SK-N-SH treated with all-trans-retinoic acid at 6 μM for 48 hours (cell line): ENCODE results near the gene SERPINF2.
A peak's percentile ranks its signal among the peaks of the same experiment; 100 is the strongest.

Source experiments
- ATAC-seq: fragments of 200-7000 bp; cut with Tn5 transposase; 3 replicates; pipeline ENCODE4 v1.9.1; 2020; ENCODE audit warnings: mild to moderate bottlenecking, moderate library complexity
- ARNTL ChIP-seq: fragments of 450-650 bp; formaldehyde crosslinking; IDR thresholded peaks from 2 replicates; pipeline ENCODE4 v1.5.0; 2020; ENCODE audit warnings: low read depth, mild to moderate bottlenecking, moderate library complexity, borderline replicate concordance
- BACH2 ChIP-seq: fragments of 250-450 bp; sonication (Bioruptor Pico); IDR thresholded peaks from 2 replicates; pipeline ENCODE4 v1.9.0; 2021; ENCODE audit warnings: mild to moderate bottlenecking, borderline replicate concordance
- CSRNP3 ChIP-seq: fragments of 250-450 bp; sonication (Bioruptor Pico); IDR thresholded peaks from 2 replicates; pipeline ENCODE4 v1.5.1; 2021; ENCODE audit warnings: mild to moderate bottlenecking, moderate library complexity
- ESRRG ChIP-seq: fragments of 250-450 bp; sonication (Bioruptor Pico); IDR thresholded peaks from 2 replicates; pipeline ENCODE4 v1.6.1; 2021; ENCODE audit warnings: mild to moderate bottlenecking
- GLIS3 ChIP-seq: fragments of 250-450 bp; sonication (Bioruptor Pico); IDR thresholded peaks from 2 replicates; pipeline ENCODE4 v1.5.0; 2020; ENCODE audit warnings: mild to moderate bottlenecking, moderate library complexity
- ISL1 ChIP-seq: fragments of 250-450 bp; sonication (Bioruptor Pico); IDR thresholded peaks from 2 replicates; pipeline ENCODE4 v2.1.2; 2022; ENCODE audit warnings: mild to moderate bottlenecking, moderate library complexity
- OSR1 ChIP-seq: fragments of 250-450 bp; sonication (Bioruptor Pico); IDR thresholded peaks from 2 replicates; pipeline ENCODE4 v1.8.0; 2022; ENCODE audit warnings: moderate library complexity, mild to moderate bottlenecking, inconsistent platforms
- PATZ1 ChIP-seq: fragments of 250-450 bp; sonication (Bioruptor Pico); IDR thresholded peaks from 2 replicates; pipeline ENCODE4 v1.8.0; 2020; ENCODE audit warnings: mild to moderate bottlenecking, moderate library complexity, borderline replicate concordance
- POU6F1 ChIP-seq: fragments of 250-450 bp; sonication (Bioruptor Pico); IDR thresholded peaks from 2 replicates; pipeline ENCODE4 v1.8.0; 2021; ENCODE audit warnings: low read depth, mild to moderate bottlenecking, moderate library complexity, borderline replicate concordance
- PPARA ChIP-seq: fragments of 250-450 bp; sonication (Bioruptor Pico); IDR thresholded peaks from 2 replicates; pipeline ENCODE4 v1.5.0; 2020; ENCODE audit warnings: mild to moderate bottlenecking, borderline replicate concordance
- RARB ChIP-seq: fragments of 250-450 bp; sonication (Bioruptor Pico); IDR thresholded peaks from 2 replicates; pipeline ENCODE4 v1.8.0; 2021; ENCODE audit warnings: mild to moderate bottlenecking, moderate library complexity
- SNAI2 ChIP-seq: fragments of 250-450 bp; sonication (Bioruptor Pico); IDR thresholded peaks from 2 replicates; pipeline ENCODE4 v1.5.0; 2020; ENCODE audit warnings: mild to moderate bottlenecking, moderate library complexity
- TCF4 ChIP-seq: fragments of 250-450 bp; sonication (Bioruptor Pico); IDR thresholded peaks from 2 replicates; pipeline ENCODE4 v1.8.0; 2021; ENCODE audit warnings: mild to moderate bottlenecking, moderate library complexity, borderline replicate concordance
- TOX ChIP-seq: fragments of 250-450 bp; sonication (Bioruptor Pico); IDR thresholded peaks from 2 replicates; pipeline ENCODE4 v1.8.0; 2021; ENCODE audit warnings: mild to moderate bottlenecking, moderate library complexity, borderline replicate concordance
- TSHZ2 ChIP-seq: fragments of 250-450 bp; sonication (Bioruptor Pico); IDR thresholded peaks from 2 replicates; pipeline ENCODE4 v1.5.0; 2020; ENCODE audit warnings: mild to moderate bottlenecking, moderate library complexity
- ZFP30 ChIP-seq: fragments of 450-650 bp; formaldehyde crosslinking; IDR thresholded peaks from 2 replicates; pipeline ENCODE4 v1.5.0; 2022; ENCODE audit warnings: mild to moderate bottlenecking, moderate library complexity
- ZNF565 ChIP-seq: fragments of 450-650 bp; formaldehyde crosslinking; conservative IDR thresholded peaks from 2 replicates; pipeline ENCODE4 v1.5.0; 2020; ENCODE audit warnings: low read depth, mild to moderate bottlenecking, moderate library complexity
- ZNF70 ChIP-seq: fragments of 450-650 bp; formaldehyde crosslinking; IDR thresholded peaks from 2 replicates; pipeline ENCODE4 v1.5.0; 2020; ENCODE audit warnings: mild to moderate bottlenecking, moderate library complexity
- ZNF8 ChIP-seq: fragments of 450-650 bp; formaldehyde crosslinking; IDR thresholded peaks from 2 replicates; pipeline ENCODE4 v1.5.0; 2020; ENCODE audit warnings: mild to moderate bottlenecking, moderate library complexity

Gene SERPINF2

GRCh38 chr17:1730326-1731193 is 12.1 kb upstream of the SERPINF2 start:
- TF ChIP-seq RARB (CRISPR knock-in tag) (no peak), OSR1 (CRISPR knock-in tag) (no peak), ZNF8 (no peak), GLIS3 (no peak), CSRNP3 (no peak), ISL1 (CRISPR knock-in tag) (no peak), ARNTL (CRISPR knock-in tag) (no peak), PATZ1 (CRISPR knock-in tag) (no peak), TSHZ2 (CRISPR knock-in tag) (no peak), TOX (CRISPR knock-in tag) (no peak), ESRRG (CRISPR knock-in tag) (no peak), ZFP30 (CRISPR knock-in tag) (no peak), BACH2 (CRISPR knock-in tag) (no peak), ZNF70 (CRISPR knock-in tag) (no peak)
- peak; percentile 42 for ATAC-seq

- no peak for ATAC-seq
- no peak for TF ChIP-seq ZNF8
- no peak for TF ChIP-seq ZNF70 (CRISPR knock-in tag)
- TF ChIP-seq BACH2 (CRISPR knock-in tag), result no peak
- no peak for TF ChIP-seq GLIS3
- no peak for TF ChIP-seq POU6F1 (CRISPR knock-in tag)
Measured at GRCh38 chr17:1731194-1731506, 11.5 kb upstream of the SERPINF2 start.

DNA sequence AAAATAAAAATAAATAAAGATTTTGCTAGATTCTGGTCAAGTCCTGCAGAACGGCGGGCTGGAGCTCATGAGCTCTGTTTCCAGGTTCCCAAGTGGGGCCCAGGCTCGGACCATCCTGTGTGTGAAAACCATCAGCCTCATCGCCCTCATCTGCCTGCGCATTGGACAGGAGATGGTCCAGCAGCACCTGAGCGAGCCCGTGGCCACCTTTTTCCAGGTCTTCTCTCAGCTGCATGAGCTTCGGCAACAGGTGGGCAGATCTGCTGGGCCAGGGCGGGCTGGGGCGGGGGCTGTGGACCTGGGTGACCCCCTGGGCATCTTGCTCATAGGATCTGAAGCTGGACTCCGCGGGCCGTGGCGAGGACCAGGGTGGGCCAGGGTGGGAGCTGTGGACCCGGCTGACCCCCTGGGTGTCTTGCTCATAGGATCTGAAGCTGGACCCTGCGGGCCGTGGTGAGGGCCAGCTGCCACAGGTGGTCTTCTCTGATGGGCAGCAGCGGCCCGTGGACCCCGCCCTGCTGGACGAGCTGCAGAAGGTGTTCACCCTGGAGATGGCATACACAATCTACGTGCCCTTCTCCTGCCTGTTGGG is 10.3 kb upstream of the SERPINF2 start:
- no peak for ATAC-seq
- TF ChIP-seq TOX (CRISPR knock-in tag) (no peak), ZNF70 (CRISPR knock-in tag) (no peak), PPARA (CRISPR knock-in tag) (no peak), RARB (CRISPR knock-in tag) (no peak), SNAI2 (CRISPR knock-in tag) (no peak), ZNF565 (CRISPR knock-in tag) (no peak), BACH2 (CRISPR knock-in tag) (no peak), ZNF8 (no peak), GLIS3 (no peak), OSR1 (CRISPR knock-in tag) (no peak), ISL1 (CRISPR knock-in tag) (no peak), ARNTL (CRISPR knock-in tag) (no peak), TCF4 (no peak)
